Endothelial cell of umbilical vein (primary cell): ENCODE results near the gene SMIM36. TPM values are rescaled to one million over a fixed set of nuclear protein-coding genes. Genes with fewer than 3 reads are reported as not detected.

Source experiments
- BruUV-seq: library from RNA; stranded (reverse); fragments of 400-500 nt; replicated peaks from 2 replicates; lab custom pipeline; 2021; lab: Mats Ljungman, UMichigan
- CTCF ChIA-PET: fragments of 300-600, 350-600 bp; sonication (Branson Sonifier 250); formaldehyde crosslinking; loops from one replicate; lab custom pipeline; 2021; ENCODE audit warnings: antibody characterized with exemption, inconsistent platforms; lab: Charles Lee
- POLR2A ChIA-PET: fragments of 300-600, 350-600 bp; sonication (Branson Sonifier 250); formaldehyde crosslinking; loops from one replicate; lab custom pipeline; 2021; ENCODE audit warnings: antibody characterized with exemption, inconsistent platforms; lab: Charles Lee
- DNase-seq: peaks from one replicate; pipeline ENCODE4 v3.0.0-alpha.2; 2011; ENCODE audit warnings: low read depth, low spot score
- FAIRE-seq: peaks from 2 replicates; lab custom pipeline; 2011; peaks lifted over from hg19 to GRCh38; lab: Jason Lieb, UNC
- H2AFZ ChIP-seq: 2 replicates; pipeline ENCODE4 v1.6.0; 2012; ENCODE audit warnings: low read depth, low read length, control low read depth, inconsistent platforms
- H3K27ac ChIP-seq: 2 replicates; pipeline ENCODE4 v1.5.1; 2011; ENCODE audit warnings: low read depth, mild to moderate bottlenecking, control low read depth, low read length, moderate library complexity; ENCODE audit not compliant: insufficient read depth
- H3K27me3 ChIP-seq, 2 experiments: 2 replicates each; pipeline versions ENCODE4 v1.6.0 to v1.6.1; 2011; ENCODE audit warnings: low read length in 2 of 2, mixed read lengths in 1 of 2; ENCODE audit not compliant: control insufficient read depth in 2 of 2, insufficient read depth in 2 of 2
- H3K36me3 ChIP-seq, 2 experiments: 2 replicates in 1 of 2; 3 replicates in 1 of 2; pipeline ENCODE4 v1.5.1; 2011; ENCODE audit warnings: low read length in 2 of 2, mild to moderate bottlenecking in 1 of 2, moderate library complexity in 1 of 2; ENCODE audit not compliant: control insufficient read depth in 2 of 2, insufficient read depth in 2 of 2; ENCODE audit errors: extremely low read depth in 1 of 2
- H3K4me1 ChIP-seq: 3 replicates; pipeline ENCODE4 v1.5.1; 2011; ENCODE audit warnings: mild to moderate bottlenecking, low read length; ENCODE audit not compliant: control insufficient read depth, insufficient read depth; ENCODE audit errors: extremely low read depth
- H3K4me2 ChIP-seq: 2 replicates; pipeline ENCODE4 v1.6.1; 2011; ENCODE audit warnings: low read length, control low read depth, mixed read lengths; ENCODE audit not compliant: insufficient read depth
- H3K4me3 ChIP-seq, 3 experiments: fragments of 200-600 bp in 1 of 3; sonication (generic), shearing (Covaris generic) in 1 of 3; replicated peaks in 1 of 3; 2 replicates each; pipeline ENCODE4 v1.5.1; 2011 to 2016; ENCODE audit warnings: control low read depth in 3 of 3, low read length in 3 of 3, mild to moderate bottlenecking in 2 of 3, inconsistent platforms in 1 of 3, low read depth in 1 of 3, moderate library complexity in 1 of 3; ENCODE audit not compliant: insufficient read depth in 1 of 3
- H3K79me2 ChIP-seq: 2 replicates; pipeline ENCODE4 v1.6.0; 2012; ENCODE audit warnings: low read length, inconsistent platforms; ENCODE audit not compliant: control insufficient read depth, insufficient read depth
- H3K9ac ChIP-seq: replicated peaks from 2 replicates; pipeline ENCODE3; 2011; ENCODE audit warnings: low read length, control low read depth; ENCODE audit not compliant: insufficient read depth; ENCODE audit errors: extremely low read depth
- H3K9me1 ChIP-seq: replicated peaks from 3 replicates; pipeline ENCODE4 v1.6.0; 2011; ENCODE audit warnings: mild to moderate bottlenecking, low read length; ENCODE audit not compliant: control insufficient read depth, insufficient read depth; ENCODE audit errors: extremely low read depth
- H3K9me3 ChIP-seq: replicated peaks from 2 replicates; pipeline ENCODE4 v1.5.1; 2012; ENCODE audit warnings: low read length, inconsistent platforms; ENCODE audit not compliant: control insufficient read depth, insufficient read depth
- H4K20me1 ChIP-seq: replicated peaks from 2 replicates; pipeline ENCODE3; 2011; ENCODE audit warnings: mild to moderate bottlenecking, low read length; ENCODE audit not compliant: control insufficient read depth, insufficient read depth; ENCODE audit errors: extremely low read depth
- EZH2 ChIP-seq: IDR thresholded peaks from 2 replicates; pipeline ENCODE4 v1.6.1; 2012; ENCODE audit warnings: borderline replicate concordance, low read depth, mild to moderate bottlenecking, moderate library complexity, low read length, inconsistent platforms; ENCODE audit not compliant: severe bottlenecking
- FOS ChIP-seq: IDR thresholded peaks from 2 replicates; pipeline ENCODE4 v1.6.1; 2011; ENCODE audit warnings: mild to moderate bottlenecking, low read length, moderate library complexity, borderline replicate concordance; ENCODE audit not compliant: insufficient read depth
- GATA2 ChIP-seq: IDR thresholded peaks from 2 replicates; pipeline ENCODE4 v1.7.0; 2011; ENCODE audit warnings: low read depth, mild to moderate bottlenecking, moderate library complexity, mixed read lengths, low read length; ENCODE audit not compliant: insufficient read length, insufficient read depth
- JUN ChIP-seq: IDR thresholded peaks from 2 replicates; pipeline ENCODE4 v1.6.1; 2011; ENCODE audit warnings: borderline replicate concordance, low read depth; ENCODE audit not compliant: insufficient read length, insufficient read depth
- MYC ChIP-seq: IDR thresholded peaks from one replicate; pipeline ENCODE4 v1.6.1; 2011; ENCODE audit warnings: mild to moderate bottlenecking, low read depth, low read length
- POLR2A ChIP-seq: IDR thresholded peaks from 2 replicates; pipeline ENCODE4 v1.6.1; 2012; ENCODE audit warnings: low read depth, mild to moderate bottlenecking, control low read depth, low read length
- POLR2AphosphoS5 ChIP-seq: IDR thresholded peaks from 2 replicates; pipeline ENCODE4 v1.6.1; 2012; ENCODE audit warnings: low read depth, mild to moderate bottlenecking, control low read depth, low read length, moderate library complexity; ENCODE audit not compliant: insufficient read depth
- dilution Hi-C: fragments of 300-500 bp; cut with MboI; formaldehyde crosslinking; loops from one replicate; pipeline ENCODE4 v1.15.0; 2019; ENCODE audit warnings: low sequenced_read_pairs; ENCODE audit not compliant: extremely low pct_ligation_motif_present
- intact Hi-C: fragments of 100-400 bp; cut with micrococcal nuclease; formaldehyde crosslinking; loops from one replicate; pipeline ENCODE4 v1.10.0; 2022
- polyA plus RNA-seq, 4 experiments: library from polyadenylated mRNA; depleted of rRNA in 3 of 4; stranded (reverse) in 3 of 4; unstranded in 1 of 4; fragments of >200 nt; gene quantifications; 2 replicates each; pipeline versions ENCODE4 v1.2.1 to v1.2.3, GENCODE V29; 2011 to 2012; ENCODE audit warnings: missing spikeins in 1 of 4
- total RNA-seq: library from RNA; stranded (reverse); gene quantifications from 2 replicates; pipeline ENCODE4 v1.2.3, GENCODE V29; 2021
- TF ChIP-seq, protein P1 (sequence below): IDR thresholded peaks from 2 replicates; pipeline ENCODE4 v1.6.1; 2011; ENCODE audit not compliant: insufficient read depth, insufficient read length
- TF ChIP-seq, protein P2 (sequence below), 2 donors: IDR thresholded peaks; 1 replicate in 1 of 2; 2 replicates in 1 of 2; pipeline ENCODE4 v1.5.1; 2011; ENCODE audit warnings: low read length in 2 of 2, mild to moderate bottlenecking in 2 of 2, moderate library complexity in 2 of 2, control low read depth in 1 of 2, inconsistent platforms in 1 of 2, low read depth in 1 of 2; ENCODE audit not compliant: insufficient read depth in 1 of 2; ENCODE audit errors: extremely low read depth in 1 of 2

SMIM36 gene
- total and polyA plus RNA-seq, 2 donors (not counting 3 experiments of a cell fraction or from before 2014, with no cell fraction given) = not detected

DNA sequence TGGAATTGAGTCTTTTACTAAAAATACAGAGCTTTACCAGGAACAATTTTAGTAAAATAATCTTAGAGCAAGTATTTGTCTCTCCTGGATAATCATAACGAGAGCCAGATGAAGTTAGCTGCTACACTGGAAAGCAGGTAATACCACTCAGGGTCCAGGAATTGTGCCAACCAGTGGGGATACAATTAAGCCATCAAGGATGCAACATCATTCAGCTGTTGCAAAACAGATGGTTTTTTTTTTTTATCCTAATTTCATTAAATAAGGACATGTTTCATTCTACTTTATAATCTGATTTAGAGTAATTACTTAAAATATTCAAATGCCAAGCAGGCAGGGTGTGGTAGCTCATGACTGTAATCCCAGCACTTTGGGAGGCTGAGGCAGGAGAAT is 99.8 kb downstream of the SMIM36 start:
- intact Hi-C loops (no loop called here), dilution Hi-C loops (no loop called here)
- H3K4me1 ChIP-seq = no peaks in the 10 kb centered on the region
- no peak overlapping the region for H3K4me3 ChIP-seq
- ChIA-PET CTCF (interaction anchor here (0.8 to 1.1 kb wide), 2 partner anchors 11 to 57 kb away, joined by 3 read pairs; no protein-coding TSS in a partner anchor), POLR2A (no interaction called here)
- H3K79me2 ChIP-seq = no peaks in the 10 kb centered on the region
- no peak overlapping the region for H2AFZ ChIP-seq
- no peak for DNase-seq
- H3K27ac ChIP-seq = no peak overlapping the region
- H3K4me2 ChIP-seq = no peak overlapping the region
- H3K9me1 ChIP-seq = no peaks in the 10 kb centered on the region
- no peak overlapping the region for H3K9ac ChIP-seq
- BruUV-seq = no TSS peak
- no peak for TF ChIP-seq GATA2
- TF ChIP-seq, protein P1, sequence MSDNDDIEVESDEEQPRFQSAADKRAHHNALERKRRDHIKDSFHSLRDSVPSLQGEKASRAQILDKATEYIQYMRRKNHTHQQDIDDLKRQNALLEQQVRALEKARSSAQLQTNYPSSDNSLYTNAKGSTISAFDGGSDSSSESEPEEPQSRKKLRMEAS = no peak
- H3K36me3 ChIP-seq = peaks cover 0 to 2% of the 10 kb centered on the region in 2 experiments
- FAIRE-seq = no peak
- no peaks in the 10 kb centered on the region for H4K20me1 ChIP-seq
- no peaks in the 10 kb centered on the region for H3K9me3 ChIP-seq
- H3K27me3 ChIP-seq = no peaks in the 10 kb centered on the region

DNA sequence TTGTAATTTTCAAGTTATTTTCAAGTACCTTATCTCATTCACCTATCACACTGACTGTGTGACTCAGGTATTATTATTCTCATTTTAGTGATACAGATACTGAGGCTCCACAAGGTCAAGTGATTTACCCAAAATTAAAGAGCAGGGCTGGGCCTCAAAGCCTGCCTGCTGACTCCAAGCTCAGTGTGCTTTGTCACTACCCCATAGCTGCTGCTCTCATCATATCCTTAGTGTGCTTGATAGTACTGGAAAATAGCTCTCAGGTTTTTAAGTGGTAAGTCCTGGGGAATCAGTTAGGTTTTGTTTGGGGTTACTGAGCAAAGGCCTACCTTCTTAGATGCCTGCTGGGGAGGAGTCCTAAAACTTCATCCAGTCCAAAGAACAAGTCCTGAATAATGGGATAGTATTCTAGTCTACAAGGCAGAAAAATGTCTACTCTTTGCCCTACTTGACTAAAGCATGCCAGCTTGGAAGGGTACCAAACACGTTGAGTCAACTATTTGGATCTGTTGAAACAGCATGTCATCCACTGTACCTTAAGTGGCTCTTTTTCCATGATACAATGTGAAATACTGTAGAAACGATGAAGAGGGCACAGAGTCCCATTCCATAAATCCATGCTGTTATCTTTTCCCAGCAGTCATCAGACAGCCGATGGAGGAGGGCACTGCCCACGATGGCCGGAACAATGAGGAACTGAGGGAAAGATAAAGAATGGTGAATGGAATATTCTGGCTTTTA is 100.4 kb downstream of the SMIM36 start:
- peaks cover 0 to 2% of the 10 kb centered on the region in 2 experiments for H3K36me3 ChIP-seq
- H4K20me1 ChIP-seq = no peaks in the 10 kb centered on the region
- FAIRE-seq = no peak
- H3K9me1 ChIP-seq = no peaks in the 10 kb centered on the region
- dilution Hi-C loops = no loop called here
- no peak for DNase-seq
- intact Hi-C loops = no loop called here
- no peak overlapping the region for H3K27ac ChIP-seq
- H3K9ac ChIP-seq = no peak overlapping the region
- no peaks in the 10 kb centered on the region for H3K79me2 ChIP-seq
- no peak overlapping the region for H2AFZ ChIP-seq
- H3K4me2 ChIP-seq = no peak overlapping the region
- ChIA-PET CTCF (interaction anchor here (0.8 to 1.1 kb wide), 2 partner anchors 12 to 57 kb away, joined by 3 read pairs; no protein-coding TSS in a partner anchor), POLR2A (no interaction called here)
- no peaks in the 10 kb centered on the region for H3K4me1 ChIP-seq
- BruUV-seq = no TSS peak
- H3K27me3 ChIP-seq = no peaks in the 10 kb centered on the region
- no peak for TF ChIP-seq EZH2
- TF ChIP-seq GATA2 = no peak
- no peak for TF ChIP-seq FOS
- TF ChIP-seq MYC = no peak
- TF ChIP-seq, protein P1 = no peak
- TF ChIP-seq POLR2AphosphoS5 = no peak
- TF ChIP-seq POLR2A = no peak
- no peak for TF ChIP-seq JUN
- TF ChIP-seq, protein P2, sequence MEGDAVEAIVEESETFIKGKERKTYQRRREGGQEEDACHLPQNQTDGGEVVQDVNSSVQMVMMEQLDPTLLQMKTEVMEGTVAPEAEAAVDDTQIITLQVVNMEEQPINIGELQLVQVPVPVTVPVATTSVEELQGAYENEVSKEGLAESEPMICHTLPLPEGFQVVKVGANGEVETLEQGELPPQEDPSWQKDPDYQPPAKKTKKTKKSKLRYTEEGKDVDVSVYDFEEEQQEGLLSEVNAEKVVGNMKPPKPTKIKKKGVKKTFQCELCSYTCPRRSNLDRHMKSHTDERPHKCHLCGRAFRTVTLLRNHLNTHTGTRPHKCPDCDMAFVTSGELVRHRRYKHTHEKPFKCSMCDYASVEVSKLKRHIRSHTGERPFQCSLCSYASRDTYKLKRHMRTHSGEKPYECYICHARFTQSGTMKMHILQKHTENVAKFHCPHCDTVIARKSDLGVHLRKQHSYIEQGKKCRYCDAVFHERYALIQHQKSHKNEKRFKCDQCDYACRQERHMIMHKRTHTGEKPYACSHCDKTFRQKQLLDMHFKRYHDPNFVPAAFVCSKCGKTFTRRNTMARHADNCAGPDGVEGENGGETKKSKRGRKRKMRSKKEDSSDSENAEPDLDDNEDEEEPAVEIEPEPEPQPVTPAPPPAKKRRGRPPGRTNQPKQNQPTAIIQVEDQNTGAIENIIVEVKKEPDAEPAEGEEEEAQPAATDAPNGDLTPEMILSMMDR (IDR thresholded peaks at IDR 0.05; ENCODE audit: extremely low read depth in 1 of 2, insufficient read depth in 1 of 2, low read depth in 1 of 2, low read length in 2 of 2) = no peak
- no peak overlapping the region for H3K4me3 ChIP-seq
- H3K9me3 ChIP-seq = no peaks in the 10 kb centered on the region
